Fibroblast of the aortic adventitia (primary cell): Measurements from ENCODE around the gene SORT1. TPM values are rescaled to one million over a fixed set of nuclear protein-coding genes. Genes with fewer than 3 reads are reported as not detected.

Experiments used
- DNase-seq: peaks from one replicate; pipeline ENCODE4 v3.0.0-alpha.2; 2010; ENCODE audit warnings: low read depth
- H3K4me3 ChIP-seq: 2 replicates; pipeline ENCODE4 v1.5.1; 2011; ENCODE audit warnings: low read depth, mild to moderate bottlenecking, control low read depth, low read length, moderate library complexity
- total RNA-seq: library from RNA; depleted of rRNA; stranded (reverse); fragments of >200 nt; gene quantifications from 2 replicates; pipeline ENCODE4 v1.2.3, GENCODE V29; 2012; ENCODE audit warnings: low replicate concordance
- TF ChIP-seq, protein P1 (sequence below): IDR thresholded peaks from 2 replicates; pipeline ENCODE4 v1.5.1; 2011; ENCODE audit warnings: mild to moderate bottlenecking, low read length, control low read depth, inconsistent platforms; ENCODE audit not compliant: insufficient read depth

The SORT1 gene
- total RNA-seq, 1 donor, result 4.5 TPM

DNA sequence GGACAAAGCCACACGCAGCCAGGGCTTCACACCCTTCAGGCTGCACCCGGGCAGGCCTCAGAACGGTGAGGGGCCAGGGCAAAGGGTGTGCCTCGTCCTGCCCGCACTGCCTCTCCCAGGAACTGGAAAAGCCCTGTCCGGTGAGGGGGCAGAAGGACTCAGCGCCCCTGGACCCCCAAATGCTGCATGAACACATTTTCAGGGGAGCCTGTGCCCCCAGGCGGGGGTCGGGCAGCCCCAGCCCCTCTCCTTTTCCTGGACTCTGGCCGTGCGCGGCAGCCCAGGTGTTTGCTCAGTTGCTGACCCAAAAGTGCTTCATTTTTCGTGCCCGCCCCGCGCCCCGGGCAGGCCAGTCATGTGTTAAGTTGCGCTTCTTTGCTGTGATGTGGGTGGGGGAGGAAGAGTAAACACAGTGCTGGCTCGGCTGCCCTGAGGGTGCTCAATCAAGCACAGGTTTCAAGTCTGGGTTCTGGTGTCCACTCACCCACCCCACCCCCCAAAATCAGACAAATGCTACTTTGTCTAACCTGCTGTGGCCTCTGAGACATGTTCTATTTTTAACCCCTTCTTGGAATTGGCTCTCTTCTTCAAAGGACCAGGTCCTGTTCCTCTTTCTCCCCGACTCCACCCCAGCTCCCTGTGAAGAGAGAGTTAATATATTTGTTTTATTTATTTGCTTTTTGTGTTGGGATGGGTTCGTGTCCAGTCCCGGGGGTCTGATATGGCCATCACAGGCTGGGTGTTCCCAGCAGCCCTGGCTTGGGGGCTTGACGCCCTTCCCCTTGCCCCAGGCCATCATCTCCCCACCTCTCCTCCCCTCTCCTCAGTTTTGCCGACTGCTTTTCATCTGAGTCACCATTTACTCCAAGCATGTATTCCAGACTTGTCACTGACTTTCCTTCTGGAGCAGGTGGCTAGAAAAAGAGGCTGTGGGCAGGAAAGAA lies 122.9 kb downstream of the SORT1 start:
- DNase-seq, result no peak
- H3K4me3 ChIP-seq, result no peak overlapping the region
- TF ChIP-seq, protein P1, sequence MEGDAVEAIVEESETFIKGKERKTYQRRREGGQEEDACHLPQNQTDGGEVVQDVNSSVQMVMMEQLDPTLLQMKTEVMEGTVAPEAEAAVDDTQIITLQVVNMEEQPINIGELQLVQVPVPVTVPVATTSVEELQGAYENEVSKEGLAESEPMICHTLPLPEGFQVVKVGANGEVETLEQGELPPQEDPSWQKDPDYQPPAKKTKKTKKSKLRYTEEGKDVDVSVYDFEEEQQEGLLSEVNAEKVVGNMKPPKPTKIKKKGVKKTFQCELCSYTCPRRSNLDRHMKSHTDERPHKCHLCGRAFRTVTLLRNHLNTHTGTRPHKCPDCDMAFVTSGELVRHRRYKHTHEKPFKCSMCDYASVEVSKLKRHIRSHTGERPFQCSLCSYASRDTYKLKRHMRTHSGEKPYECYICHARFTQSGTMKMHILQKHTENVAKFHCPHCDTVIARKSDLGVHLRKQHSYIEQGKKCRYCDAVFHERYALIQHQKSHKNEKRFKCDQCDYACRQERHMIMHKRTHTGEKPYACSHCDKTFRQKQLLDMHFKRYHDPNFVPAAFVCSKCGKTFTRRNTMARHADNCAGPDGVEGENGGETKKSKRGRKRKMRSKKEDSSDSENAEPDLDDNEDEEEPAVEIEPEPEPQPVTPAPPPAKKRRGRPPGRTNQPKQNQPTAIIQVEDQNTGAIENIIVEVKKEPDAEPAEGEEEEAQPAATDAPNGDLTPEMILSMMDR, result no peak

DNA sequence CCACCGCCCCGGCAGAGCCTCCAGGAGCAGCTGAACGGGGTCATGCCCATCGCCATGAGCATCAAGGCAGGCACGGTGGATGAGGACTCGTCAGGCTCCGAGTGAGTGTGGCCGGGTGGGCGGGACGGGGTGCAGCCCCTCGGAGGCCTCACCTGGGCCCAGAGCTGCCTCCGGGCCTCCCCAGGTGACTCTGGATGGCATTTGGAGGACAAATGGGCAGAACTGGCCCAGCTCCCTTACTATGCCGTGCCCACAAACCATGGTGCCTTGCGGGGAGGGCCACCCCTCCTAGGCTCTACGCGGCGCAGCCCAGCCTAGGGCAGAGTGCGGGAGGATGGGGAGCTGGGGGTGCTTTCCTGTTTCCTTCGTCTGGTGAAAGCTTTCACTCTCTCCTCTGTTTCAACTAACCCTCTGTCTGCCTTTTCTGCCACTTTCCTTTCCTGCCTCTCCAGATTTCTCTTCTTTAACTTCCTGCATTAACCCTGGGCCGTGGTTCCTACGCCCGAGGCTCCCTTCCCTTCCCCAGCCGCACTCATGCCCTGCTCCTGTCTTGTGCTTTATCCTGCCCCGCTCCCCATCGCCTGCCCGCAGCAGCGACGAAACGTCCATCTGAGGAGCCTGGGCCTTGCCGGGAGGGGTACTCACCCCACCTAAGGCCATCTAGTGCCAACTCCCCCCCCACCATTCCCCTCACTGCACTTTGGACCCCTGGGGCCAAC lies 124.0 kb downstream of the SORT1 start:
- DNase-seq, result no peak
- no peak overlapping the region for H3K4me3 ChIP-seq
- TF ChIP-seq, protein P1, result no peak

DNA sequence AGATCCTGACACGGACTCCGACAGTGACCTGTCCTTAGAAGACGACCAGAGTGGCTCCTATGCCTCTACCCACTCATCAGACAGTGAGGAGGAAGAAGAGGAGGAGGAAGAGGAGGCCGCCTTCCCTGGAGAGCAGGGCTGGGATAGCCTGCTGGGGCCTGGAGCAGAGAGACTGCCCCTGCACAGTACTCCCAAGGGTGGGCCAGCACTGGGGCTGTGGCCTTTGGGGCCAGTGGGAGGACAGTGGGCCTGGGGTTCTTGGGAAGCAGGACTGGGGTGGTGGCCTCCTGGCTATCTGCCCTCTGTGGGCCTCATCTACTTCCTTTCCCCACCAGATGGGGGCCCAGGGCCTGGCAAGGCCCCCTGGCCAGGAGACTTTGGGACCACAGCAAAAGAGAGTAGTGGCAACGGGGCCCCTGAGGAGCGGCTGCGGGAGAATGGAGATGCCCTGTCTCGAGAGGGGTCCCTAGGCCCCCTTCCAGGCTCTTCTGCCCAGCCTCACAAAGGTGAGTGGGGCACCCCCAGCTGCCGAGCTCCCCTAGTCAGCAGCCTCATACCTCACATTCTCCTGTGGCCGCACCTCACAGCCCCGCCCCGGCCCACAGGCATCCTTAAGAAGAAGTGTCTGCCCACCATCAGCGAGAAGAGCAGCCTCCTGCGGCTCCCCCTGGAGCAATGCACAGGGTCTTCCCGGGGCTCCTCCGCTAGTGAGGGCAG lies 124.7 kb downstream of the SORT1 start:
- TF ChIP-seq, protein P1, result no peak
- no peak overlapping the region for H3K4me3 ChIP-seq
- DNase-seq, result no peak

DNA sequence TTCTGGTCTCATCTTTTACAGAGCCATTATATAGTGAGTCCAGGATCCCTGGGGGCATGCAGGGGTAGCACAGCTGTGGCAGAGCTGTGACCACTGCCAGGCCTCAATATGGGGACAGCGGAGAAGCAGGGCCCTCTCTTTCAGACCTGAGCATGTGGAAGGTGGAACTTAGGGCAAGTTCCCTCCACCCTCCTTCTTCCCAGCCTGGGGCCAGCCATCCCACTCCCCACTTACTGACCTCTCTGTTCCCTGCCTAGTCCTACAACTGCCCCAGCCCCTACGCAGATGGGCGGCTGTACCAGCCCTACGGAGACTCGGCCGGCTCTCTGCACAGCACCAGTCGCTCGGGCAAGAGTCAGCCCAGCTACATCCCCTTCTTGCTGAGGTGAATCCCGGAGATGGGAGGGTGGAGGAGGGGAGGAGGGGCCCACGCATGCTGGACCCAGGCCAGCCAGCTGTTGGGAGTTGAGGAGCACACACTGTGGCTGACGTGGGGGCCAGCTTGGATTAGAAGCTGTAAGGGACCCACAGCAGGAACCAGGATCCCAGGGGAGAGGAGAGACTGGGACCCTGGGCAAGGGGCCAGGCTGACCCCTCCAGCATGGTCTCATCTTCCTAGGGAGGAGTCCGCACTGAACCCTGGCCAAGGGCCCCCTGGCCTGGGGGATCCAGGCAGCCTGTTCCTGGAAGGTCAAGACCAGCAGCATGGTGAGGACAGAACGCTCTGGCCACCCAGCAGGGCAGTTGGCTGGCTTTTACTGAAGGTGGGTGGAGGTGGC lies 125.5 kb downstream of the SORT1 start:
- H3K4me3 ChIP-seq, result no peak overlapping the region
- TF ChIP-seq, protein P1, result no peak
- no peak for DNase-seq

DNA sequence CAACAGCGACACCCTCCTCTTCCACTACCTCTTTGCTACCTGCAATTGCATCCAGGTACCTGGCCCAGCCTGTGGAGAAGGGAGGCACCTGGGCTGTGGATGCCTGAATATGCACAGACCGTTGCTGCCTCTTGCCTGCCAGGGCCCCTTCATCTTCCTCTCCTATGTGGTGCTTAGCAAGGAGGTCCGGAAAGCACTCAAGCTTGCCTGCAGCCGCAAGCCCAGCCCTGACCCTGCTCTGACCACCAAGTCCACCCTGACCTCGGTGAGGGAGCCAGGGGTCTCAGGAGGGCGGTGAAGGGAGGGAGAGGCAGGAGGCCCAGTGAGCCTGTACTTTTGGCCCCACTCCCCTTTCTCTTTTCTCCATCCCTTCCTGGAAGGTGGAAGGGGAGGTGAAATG lies 126.3 kb downstream of the SORT1 start:
- TF ChIP-seq, protein P1, result no peak
- DNase-seq, result no peak

More for the DNA sequence above, 126.3 kb downstream of the SORT1 start:
- no peak overlapping the region for H3K4me3 ChIP-seq
